Superior temporal gyrus (tissue), 1 donor: ENCODE measurements around the gene ENPP1.

Experiments
- DNase-seq: peaks from one replicate; pipeline ENCODE4 v3.0.0-alpha.2; 2016; ENCODE audit errors: extremely low spot score

Gene ENPP1

GRCh38 chr6:131787079-131787478, 20.7 kb upstream of the ENPP1 start:
- no peak for DNase-seq

GRCh38 chr6:131787766-131788712, 19.8 kb upstream of the ENPP1 start:
- no peak for DNase-seq

DNA sequence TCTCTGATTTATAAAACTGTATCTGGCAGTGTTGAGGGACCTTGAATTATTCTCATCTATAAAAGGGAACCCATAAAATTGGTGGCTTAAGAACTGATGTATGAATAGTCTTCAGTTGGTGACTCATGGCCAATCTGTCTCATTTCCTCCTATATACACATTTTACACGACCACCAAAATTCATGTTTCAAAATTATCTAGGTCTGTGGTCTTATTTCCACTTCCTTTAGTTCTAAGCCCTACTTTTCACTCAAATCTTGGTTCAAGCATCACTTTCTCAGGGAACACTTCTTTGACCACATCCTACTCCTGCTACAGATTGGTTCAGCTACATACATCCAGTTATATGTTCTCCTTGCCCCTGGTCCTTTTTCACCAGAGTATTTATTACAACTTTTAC, 18.6 kb upstream of the ENPP1 start:
- DNase-seq: no peak

DNA sequence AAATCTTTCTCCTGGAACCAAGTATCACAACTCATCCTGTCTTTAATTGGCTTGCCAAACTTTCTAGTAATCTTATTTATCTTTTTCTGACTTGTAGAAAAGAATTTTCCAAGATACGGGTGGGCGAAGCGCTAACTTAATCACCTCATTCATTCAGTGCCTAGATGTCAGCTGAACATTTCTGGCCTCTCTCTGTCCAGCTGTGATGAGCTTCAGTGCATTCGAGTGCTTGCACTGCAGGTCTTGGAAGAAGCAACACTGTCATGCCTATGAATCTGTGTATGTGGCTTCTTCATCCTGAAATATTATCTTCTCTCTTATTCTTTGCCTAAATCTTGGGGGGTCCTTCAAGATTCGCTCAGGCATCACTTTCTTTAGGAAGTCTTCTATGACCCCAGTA, 16.3 kb upstream of the ENPP1 start:
- DNase-seq: no peak

DNA sequence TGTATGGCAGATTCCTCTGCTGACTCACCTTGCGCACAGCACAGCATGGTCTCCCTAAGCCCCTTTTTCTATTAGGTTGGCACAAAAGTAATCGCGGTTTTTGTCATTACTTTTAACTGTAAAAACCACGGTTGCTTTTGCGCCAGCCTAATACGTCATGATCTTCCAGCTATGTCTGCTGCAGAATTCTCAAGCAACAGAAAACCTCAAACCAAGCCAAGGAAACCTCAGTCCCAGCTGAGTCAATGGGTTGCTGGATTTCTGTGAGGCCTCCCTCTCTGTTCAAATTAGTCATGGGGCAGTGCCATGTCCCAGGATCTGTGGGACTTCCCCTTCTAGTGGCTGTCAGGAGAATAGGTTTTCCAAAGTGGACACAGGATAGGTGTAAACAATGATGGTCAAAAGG, 15.7 kb upstream of the ENPP1 start:
- DNase-seq: no peak

DNA sequence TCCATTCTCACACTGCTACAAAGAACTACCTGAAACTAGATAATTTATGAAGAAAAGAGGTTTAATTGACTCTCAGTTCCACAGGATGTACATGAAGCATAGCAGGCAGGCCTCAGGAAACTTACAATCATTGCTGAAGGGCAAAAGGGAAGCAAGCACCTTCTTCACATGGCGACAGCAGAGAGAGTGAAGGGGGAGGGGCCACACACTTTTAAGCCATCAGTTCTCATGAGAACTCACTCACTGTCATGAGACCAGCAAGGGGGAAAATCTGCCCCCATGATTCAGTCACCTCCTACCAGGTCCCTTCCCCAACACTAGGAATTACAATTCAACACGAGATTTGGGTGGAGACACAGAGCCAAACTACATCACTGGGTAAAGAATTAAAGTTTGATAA, 12.5 kb upstream of the ENPP1 start:
- no peak for DNase-seq

- DNase-seq: no peak
Measured at GRCh38 chr6:131802347-131802746, 5.5 kb upstream of the ENPP1 start.

GRCh38 chr6:131803007-131803769, 4.6 kb upstream of the ENPP1 start:
- DNase-seq: no peak

GRCh38 chr6:131804131-131804530, 3.7 kb upstream of the ENPP1 start:
- no peak for DNase-seq

DNA sequence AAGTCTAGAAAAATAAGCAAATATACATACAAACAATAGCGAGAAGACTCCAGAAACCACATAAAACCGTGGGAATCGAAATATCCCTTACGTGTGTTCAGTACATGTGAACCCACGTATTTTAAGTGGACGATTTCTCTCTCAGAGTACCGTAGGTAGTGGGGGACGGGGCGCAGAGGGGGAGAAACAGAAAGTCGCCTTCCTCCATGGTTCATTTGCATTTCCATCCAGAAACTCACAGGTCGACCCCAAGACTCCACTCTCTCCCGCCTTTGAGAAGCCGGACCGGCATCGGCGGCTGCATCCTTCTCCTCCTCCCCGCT, 538 bp upstream of the ENPP1 start:
- no peak for DNase-seq

GRCh38 chr6:131808460-131809269, 845 bp downstream of the ENPP1 start:
- no peak for DNase-seq

- DNase-seq: no peak
Measured at GRCh38 chr6:131811500-131811899, 3.7 kb downstream of the ENPP1 start.

DNA sequence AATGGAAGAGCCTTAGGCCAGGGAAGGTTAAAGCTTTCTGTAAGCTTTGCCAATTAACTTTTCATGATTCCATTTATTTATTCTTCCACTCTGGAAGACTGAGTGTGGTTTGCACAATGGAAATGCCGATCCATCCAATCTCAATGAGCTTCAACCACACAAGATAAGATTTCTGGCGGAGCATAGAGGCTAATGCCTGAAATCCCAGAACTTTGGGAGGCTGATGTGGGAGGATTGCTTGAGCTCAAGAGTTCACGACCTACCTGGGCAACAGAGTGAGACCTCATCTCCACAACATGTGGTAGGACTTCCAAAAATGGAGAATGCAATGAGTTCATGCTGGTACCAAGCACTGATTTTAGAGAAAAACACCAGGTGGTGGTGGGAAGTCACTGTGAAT, 6.2 kb downstream of the ENPP1 start:
- no peak for DNase-seq

DNA sequence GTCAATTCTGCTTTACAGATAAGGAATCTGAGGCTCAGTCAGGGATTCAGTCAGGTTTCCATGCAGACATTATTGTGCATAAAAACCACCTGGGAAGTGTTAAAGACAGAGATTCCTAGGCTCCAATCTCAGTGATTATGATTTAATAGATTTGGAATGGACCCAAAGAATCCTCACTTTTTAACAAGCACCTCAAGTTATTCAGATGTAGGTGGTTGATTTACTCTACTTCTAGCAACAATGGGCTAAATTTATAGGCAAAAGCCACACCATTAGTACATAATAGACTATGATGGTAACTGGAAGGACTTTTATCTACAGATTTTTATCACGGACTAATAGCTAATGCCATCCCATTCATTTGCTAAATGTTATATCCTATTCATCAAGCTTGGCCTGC, 9.0 kb downstream of the ENPP1 start:
- DNase-seq: no peak

DNA sequence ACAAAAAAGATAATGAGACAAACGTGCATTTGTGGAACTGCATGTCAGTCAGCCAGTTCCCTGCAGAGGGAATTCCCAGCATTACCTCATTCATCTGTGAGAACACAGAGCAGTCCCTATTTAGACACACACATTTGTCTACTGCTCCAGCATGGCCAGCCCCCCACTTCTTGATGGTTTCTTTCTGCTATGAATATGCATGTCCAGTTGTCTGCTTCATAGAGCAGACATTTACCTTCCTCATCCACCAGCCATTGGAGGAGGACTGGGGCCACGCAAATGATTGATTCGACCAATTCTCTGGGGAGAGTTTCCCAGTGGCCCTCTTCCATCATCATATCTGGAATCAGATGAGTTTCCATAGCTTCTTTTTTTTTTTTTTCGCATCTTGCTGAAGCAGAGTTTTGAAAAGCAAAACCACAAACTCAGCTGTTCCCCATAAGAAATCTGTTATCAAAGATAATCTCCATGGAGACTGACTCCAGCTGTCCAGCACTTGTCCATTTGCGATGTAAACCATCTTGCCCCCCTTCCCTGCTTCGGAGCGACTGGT, 11.8 kb downstream of the ENPP1 start:
- no peak for DNase-seq

DNA sequence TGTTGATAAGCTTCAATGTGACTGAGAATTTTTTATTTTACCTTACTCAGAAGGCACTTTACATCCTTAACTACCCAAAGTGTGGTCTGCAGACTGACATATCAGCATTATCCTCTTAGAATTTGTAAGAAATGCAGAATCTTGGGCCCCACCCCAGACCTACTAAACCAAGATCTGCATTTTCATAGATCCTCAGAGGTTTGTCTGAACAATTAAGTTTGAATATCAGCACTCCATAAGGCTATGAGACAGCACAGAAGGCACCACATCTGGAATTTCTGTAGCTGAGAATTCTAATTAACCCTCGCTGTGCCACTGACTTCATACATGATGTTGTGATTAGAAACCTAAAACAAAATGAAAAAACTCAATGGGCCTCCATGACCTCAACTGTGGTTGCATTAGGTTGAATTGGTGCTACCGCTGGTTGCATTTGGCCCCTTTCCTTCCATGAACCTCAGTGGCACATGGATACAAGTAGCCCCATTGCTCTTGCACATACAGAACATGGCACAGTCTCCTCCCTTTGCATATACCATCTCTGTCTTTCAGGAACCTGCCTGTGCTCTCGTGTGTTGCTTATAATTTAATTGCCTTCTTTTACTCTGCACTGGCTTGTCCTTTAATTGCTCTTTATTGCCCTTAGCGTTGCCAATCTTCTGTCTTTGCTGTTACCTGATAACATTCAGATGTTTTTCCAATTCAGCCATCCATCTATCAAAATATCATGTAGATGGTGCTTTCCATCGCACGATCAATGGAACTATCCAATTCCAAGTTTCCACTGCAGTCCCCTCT, 13.4 kb downstream of the ENPP1 start:
- DNase-seq: no peak

DNA sequence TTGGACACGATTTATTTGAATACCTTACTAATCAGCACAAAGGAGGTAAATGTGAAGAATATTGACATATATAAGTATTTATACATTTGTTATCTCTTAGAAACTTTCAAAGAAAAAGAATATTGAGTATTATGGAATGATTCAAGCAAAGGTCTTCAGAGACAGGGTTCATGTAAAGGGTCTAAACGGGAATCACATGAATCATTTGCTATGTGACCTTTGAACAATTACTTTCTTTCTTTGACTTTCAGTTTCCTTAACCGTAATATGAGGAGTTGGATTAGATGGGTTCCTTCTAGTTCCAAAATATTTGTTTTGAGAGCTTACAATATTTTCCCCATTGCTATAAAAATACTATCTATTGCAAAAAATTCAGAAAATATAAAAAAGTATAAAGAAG, 14.3 kb downstream of the ENPP1 start:
- no peak for DNase-seq

GRCh38 chr6:131823276-131823902, 15.6 kb downstream of the ENPP1 start:
- no peak for DNase-seq

- DNase-seq: no peak
Measured at GRCh38 chr6:131825946-131826345, 18.1 kb downstream of the ENPP1 start.

DNA sequence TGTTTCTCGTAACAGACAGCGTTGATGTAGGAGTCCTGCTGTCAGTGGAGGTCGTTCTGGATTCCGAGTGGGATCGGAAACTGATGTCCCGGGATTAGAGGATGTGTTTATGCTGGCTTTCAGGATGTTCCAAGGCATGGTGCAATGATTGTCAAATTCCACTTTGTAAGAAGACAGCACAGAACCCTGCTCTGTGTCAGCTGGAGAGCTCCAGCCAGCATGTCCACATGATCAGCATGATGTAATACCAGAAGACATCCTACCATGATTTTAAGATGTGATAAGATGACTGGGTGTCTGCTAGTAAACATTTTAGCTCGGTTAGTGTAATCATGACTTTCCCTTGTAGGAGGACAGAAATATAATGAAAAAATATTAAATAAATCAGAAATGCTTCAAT, 20.3 kb downstream of the ENPP1 start:
- no peak for DNase-seq

- no peak for DNase-seq
Measured at GRCh38 chr6:131828951-131829350, 21.1 kb downstream of the ENPP1 start.
